GM23248 (cell line): ENCODE measurements around the gene C5orf15.

Experiments used
- EZH2 ChIP-seq: fragments of 200-600 bp; sonication (generic); IDR thresholded peaks from 2 replicates; pipeline ENCODE4 v1.6.1; 2018; ENCODE audit warnings: antibody characterized with exemption, mild to moderate bottlenecking; ENCODE audit not compliant: insufficient read depth, poor library complexity, severe bottlenecking
- EZH2phosphoT487 ChIP-seq: fragments of 200-600 bp; sonication (generic); IDR thresholded peaks from 2 replicates; pipeline ENCODE4 v1.6.1; 2018; ENCODE audit warnings: antibody characterized with exemption, moderate library complexity, mild to moderate bottlenecking, low read depth; ENCODE audit not compliant: insufficient read depth

GRCh38 chr5:133991171-133991910, 22.9 kb upstream of the C5orf15 start:
- TF ChIP-seq EZH2: no peak
- TF ChIP-seq EZH2phosphoT487: no peak
